ENCODE results near the gene HK3. TPM values are rescaled to one million over a fixed set of nuclear protein-coding genes. Genes with fewer than 3 reads are reported as not detected.
A peak's percentile ranks its signal among the peaks of the same experiment; 100 is the strongest.

Gene HK3
- polyA plus RNA-seq, 1 donor from 2014 or later, result 7.8 TPM

DNA sequence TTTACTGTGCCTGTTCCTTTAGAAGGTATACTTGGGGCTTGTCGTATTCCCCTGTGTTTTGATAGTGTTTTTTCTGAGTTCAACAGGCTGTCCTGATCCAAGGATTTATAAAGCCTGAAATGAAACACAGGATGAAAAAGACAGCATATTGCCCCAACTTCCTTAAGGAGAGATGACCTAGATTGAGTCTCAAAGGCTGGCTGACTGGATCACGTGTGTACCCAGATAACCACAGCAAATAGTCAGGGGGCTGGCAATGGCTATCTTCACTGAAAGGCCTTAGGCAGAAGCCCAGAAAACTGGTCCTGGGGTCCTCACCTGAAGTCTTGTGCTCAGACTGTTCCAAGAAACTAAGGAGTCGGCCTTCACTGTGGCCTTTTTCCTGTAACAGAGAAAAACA is 7.7 kb upstream of the HK3 start (continued):
- TF ChIP-seq REST (IDR thresholded peaks at IDR 0.05; ENCODE audit: borderline replicate concordance) (no peak), POLR2AphosphoS5 (IDR thresholded peaks at IDR 0.05) (no peak)

GRCh38 chr5:176906126-176906525 is 7.0 kb upstream of the HK3 start:
- Histone ChIP-seq H3K9me3 (ENCODE audit: low read length) (no peaks in the 10 kb centered on the region), H4K20me1 (ENCODE audit: insufficient read depth) (no peaks in the 10 kb centered on the region), H2AFZ (ENCODE audit: low read depth, low read length) (no peak overlapping the region), H3K27ac (ENCODE audit: low read length) (peak overlapping the region; percentile 2), H3F3A (ENCODE audit: insufficient read depth, low read length, poor library complexity, severe bottlenecking) (no peaks in the 10 kb centered on the region), H3K4me2 (ENCODE audit: low read length) (no peak overlapping the region), H3K79me2 (replicated peaks; ENCODE audit: insufficient read depth, low read length) (no peaks in the 10 kb centered on the region), H3K27me3 (ENCODE audit: insufficient read depth, low read depth, low read length) (no peaks in the 10 kb centered on the region), H3K9ac (ENCODE audit: low read length) (no peak overlapping the region), H3K36me3 (ENCODE audit: insufficient read depth, low read length) (peaks cover 7% of the 10 kb centered on the region), H3K4me3 (ENCODE audit: low read length) (no peak overlapping the region), H3K9me2 (ENCODE audit: insufficient read depth, low read length) (no peaks in the 10 kb centered on the region)
- no peak for TF ChIP-seq TAF1 (IDR thresholded peaks at IDR 0.05; ENCODE audit: low read depth)
- TF ChIP-seq SMC3 (conservative IDR thresholded peaks at IDR 0.05; ENCODE audit: poor library complexity), result no peak
- no peak for TF ChIP-seq CTCF (IDR thresholded peaks at IDR 0.05; ENCODE audit: poor library complexity, severe bottlenecking)
- no peak for TF ChIP-seq POLR2AphosphoS5 (IDR thresholded peaks at IDR 0.05)
- no peak for TF ChIP-seq RAD21 (conservative IDR thresholded peaks at IDR 0.05)
- no peak for TF ChIP-seq MXI1 (conservative IDR thresholded peaks at IDR 0.05; ENCODE audit: poor library complexity, severe bottlenecking)
- no peak for TF ChIP-seq EZH2 (IDR thresholded peaks at IDR 0.05; ENCODE audit: borderline replicate concordance, insufficient read depth, low read length, poor library complexity, severe bottlenecking)
- TF ChIP-seq REST (IDR thresholded peaks at IDR 0.05; ENCODE audit: borderline replicate concordance), result no peak
- no peak for TF ChIP-seq EP300 (conservative IDR thresholded peaks at IDR 0.05; ENCODE audit: poor library complexity, severe bottlenecking)

All from neural cell (in vitro differentiated cells).